ENCODE data around the gene ZNF497.
"Not testable (repeated sequence)": the region's sequence is repeated elsewhere in the genome, so short reads cannot be mapped to it uniquely, and the experiment has no call there.

Gene ZNF497

GRCh38 chr19:58393725-58394033 is 31.1 kb upstream of the ZNF497 start:
- DNase-seq: no peak

- no peak for DNase-seq
These were observed 30.6 kb upstream of the ZNF497 start for GRCh38 chr19:58392945-58393724.

GRCh38 chr19:58388175-58388526 is 25.6 kb upstream of the ZNF497 start:
- no peak for DNase-seq

DNA sequence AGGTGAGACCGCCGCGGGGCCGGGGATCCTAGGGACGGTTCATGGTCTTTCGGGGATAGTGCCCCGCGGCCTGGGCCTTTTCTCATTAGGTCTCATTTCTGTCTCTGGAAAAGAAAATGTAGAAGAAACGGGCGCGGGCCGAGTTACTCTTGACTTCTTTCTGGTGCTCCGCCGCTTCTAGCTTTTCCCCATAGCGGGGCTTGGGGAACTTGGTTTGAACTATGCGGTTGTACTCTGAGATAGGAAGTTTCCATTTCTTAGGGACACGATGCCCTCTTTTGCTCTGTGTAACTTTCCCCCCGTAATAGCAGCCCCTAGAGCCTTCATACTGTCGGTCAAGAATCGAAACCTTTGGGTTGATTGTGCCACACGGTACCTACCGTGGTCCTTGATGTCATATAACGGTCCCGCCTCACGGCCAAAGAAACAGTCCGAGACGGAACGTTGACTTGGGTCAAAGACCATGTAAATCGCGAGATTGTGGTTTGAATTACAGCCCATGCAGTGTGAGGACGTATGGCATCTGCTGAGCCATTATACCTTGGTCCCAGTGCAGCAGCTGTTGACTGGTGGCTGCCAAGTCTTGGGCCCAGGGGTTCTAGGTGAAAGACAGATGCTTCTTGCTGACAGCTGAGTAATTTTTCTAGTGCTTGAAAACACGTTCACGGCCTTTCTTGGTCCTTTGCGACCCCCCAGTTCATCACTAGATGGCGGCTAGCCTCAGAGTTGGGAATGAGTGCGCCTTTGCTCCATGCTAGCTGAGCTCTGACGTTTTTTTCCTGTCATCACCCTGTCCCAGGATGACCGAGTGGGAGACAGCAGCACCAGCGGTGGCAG is 25.0 kb upstream of the ZNF497 start:
- DNase-seq: no peak

- DNase-seq: peak; percentile 92 to 96
These were observed 24.2 kb upstream of the ZNF497 start, which contains the start of gene RPS5 for GRCh38 chr19:58386576-58387337. TSS of gene RPS5 (plus strand) at chr19:58387269. CDS start at chr19:58388138, 869 bp downstream.

DNA sequence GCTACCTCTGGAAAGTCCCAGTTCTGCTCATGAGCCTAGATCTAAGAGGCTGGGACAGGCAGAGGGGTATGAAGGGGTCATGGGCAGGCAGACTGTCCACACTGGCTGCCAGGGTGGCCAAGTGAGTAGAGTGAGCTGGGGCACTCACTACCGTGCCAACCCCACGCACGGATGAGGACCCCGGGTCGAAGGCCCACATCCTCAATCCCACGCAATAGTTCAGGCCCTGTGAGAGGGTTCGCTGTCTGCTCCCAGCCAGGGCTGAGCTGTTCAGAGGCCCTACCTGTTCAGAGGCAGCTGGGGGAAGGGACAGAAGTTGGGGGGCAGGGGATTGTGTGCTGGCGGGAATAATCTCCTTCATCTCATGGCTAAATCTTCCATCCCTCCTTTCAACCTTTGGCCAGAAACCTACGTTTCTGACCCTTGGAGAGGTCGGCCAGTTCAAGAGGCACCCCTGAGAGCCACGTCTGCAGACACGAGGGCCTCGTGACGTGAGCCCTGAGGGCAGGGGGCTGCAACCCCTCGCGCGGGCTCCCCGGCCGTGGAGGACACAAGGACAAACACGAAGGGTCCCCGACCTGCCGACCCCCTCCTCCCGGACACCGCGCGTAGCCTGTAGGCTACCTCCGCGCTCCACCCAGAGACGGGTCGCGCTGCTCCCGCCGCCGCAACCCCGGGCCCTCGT is 23.5 kb upstream of the ZNF497 start:
- no peak for DNase-seq

DNA sequence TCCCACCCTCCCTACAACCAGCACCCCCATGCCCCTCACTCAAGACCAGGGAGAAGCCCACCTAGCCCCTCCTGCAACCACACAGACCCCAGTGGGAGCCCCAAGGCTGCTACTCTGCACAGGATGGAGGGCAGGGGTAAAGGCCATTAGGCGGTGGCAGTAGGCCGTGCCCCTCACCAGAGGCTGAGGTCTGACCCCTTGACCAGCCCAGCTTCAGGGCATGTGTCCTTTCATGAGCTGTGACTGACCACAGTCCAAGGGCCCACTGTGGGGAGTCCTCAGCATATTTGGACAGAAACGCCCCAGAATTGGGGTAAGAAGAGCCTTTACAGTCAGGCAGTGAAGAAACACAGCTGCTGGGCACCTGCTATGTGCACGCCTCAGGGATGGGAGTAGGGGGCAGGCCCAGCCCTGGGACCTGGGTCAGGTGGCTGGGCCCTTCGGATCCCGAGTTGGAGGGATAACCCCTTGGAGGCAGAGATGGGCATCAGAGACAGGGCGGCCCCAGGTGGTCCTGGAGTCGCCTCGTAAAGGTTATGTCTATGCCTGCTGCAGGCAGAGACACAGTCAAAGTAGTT is 22.9 kb upstream of the ZNF497 start:
- DNase-seq: no peak

DNA sequence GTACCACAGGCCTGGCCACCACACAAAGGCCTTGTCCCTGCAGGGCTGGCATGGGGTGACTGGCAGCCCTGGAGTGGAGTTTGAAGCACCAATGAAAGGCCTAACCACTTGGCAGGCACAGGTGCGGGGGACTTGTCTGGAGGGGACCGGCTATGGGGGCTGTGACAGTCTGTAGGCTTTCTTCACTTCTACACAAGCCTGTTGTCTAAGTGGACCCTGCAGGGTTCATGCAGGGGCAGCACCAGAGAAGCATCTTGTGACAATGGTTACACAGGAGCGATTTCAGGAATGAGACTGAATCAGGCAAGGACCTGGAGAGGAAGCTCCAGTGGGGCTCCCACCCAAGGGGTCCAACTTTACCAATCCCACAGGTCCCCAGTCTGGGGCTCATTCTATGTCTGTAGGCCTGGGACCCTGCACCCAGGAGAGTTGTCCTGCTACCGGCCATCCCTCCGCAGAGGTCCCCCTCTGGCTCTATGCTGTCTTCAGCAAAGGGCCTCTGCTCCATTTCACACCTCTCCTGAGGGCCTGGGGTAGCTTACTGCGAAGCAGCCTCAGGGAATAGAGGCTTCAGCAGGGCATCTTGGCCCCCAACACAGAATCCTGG is 20.5 kb upstream of the ZNF497 start:
- no peak for DNase-seq

GRCh38 chr19:58381460-58382212 is 19.1 kb upstream of the ZNF497 start:
- DNase-seq: no peak

GRCh38 chr19:58380662-58381459 is 18.3 kb upstream of the ZNF497 start, which contains the start of gene ZNF837:
TSS of gene ZNF837 (minus strand) at chr19:58381030. CDS start at chr19:58369332, 11,698 bp downstream.
- peak; percentile 97 to 100 for DNase-seq

- no peak for DNase-seq
These were observed 17.6 kb upstream of the ZNF497 start for GRCh38 chr19:58380037-58380661.

- DNase-seq: no peak
These were observed 16.7 kb upstream of the ZNF497 start for GRCh38 chr19:58379246-58379645.

- DNase-seq: not testable (repeated sequence)
These were observed 14.2 kb upstream of the ZNF497 start for GRCh38 chr19:58376724-58377123.

DNA sequence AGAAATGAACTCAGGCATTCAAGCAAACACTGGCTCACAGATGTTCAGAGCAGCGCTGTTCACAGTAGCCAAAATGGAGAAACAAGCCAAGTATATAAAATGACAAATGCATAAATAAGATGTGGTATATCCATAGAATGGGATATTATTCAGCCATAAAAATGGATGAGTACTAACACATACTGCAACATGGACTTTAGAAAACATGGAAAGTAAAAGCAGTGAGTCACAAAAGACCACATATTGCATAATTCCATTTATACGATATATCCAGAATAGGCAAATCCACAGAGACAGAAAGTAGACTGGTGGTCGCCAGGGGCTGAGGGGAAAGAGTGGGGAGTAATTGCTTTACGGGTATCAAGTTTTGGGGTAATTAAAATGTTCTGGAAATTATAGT is 11.6 kb upstream of the ZNF497 start:
- DNase-seq: no peak

DNA sequence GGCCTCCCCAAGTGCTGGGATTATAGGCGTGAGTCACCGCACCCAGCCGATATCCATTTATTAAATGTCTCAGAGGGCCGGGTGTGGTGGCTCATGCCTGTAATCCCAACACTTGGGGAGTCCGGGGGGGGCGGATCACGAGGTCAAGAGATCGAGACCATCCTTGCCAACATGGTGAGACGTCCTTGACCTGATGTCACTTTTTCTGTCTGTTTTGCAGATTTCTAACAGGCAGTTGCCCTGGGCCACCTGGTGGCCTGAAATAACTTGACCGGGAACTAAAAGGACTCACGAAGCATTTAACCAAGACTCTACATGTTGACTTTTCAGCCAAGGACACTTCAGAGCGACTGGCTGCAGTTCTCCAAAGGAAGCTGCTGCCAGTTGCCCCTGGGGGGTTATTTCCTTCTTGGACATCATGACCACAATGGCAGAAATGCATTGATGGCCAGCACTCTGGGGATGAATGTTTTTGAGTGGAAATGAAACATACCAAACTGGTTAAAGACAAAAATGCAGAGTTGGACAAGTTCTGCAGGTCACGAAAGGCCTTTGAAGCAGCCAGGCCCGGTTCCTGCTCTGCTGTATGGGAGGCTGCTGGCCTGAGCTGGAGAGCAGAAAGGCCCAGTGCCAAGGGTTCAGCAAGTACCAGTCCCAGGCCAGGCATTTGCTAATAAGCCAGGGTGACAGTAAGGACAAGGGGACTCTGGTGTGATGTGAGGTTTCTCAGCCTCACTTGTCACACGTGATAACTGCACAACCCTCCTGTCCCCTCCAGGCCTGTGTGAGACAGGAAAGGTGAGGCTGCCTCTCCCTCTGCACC is 10.0 kb upstream of the ZNF497 start:
- DNase-seq: no peak

DNA sequence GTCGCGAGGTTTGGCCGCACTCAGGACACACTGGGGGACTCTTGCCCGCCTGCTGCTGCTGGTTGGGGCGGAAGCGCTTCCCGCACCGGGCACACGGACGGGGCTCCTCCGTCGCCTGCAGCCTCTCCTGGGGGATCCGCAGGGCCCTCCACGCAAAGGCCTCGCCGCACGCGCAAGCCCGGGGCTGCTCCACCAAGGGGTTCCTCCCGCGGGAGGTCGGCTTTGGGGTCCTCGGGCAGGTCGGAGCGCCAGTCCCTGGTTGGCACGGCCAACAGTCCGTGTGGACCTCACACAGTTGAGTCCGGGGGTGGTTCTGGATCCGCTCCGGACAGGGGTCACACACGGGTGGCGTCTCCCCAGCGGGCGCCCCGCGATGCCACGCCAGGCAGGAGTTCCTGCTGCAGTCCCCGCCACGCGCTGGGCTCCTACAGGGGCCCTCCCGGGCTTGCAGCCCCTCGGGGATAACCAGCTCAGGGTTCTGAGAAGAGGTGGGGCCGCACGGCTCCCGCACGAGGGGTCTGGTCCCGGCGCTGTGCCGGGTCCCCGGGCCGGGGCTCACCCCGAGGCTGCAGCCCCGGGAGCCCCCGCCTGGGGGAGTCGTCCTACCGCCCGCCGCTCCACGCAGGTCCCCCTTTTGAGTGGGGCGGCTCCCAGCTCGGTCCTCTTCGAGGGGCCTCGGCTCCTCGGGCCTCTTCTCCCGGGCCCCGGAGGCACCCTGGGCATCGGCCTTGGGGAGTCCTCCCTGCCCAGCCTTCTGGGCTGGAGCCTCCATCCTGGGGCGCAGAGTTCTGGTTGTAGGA is 6.2 kb upstream of the ZNF497 start:
- DNase-seq: no peak

DNA sequence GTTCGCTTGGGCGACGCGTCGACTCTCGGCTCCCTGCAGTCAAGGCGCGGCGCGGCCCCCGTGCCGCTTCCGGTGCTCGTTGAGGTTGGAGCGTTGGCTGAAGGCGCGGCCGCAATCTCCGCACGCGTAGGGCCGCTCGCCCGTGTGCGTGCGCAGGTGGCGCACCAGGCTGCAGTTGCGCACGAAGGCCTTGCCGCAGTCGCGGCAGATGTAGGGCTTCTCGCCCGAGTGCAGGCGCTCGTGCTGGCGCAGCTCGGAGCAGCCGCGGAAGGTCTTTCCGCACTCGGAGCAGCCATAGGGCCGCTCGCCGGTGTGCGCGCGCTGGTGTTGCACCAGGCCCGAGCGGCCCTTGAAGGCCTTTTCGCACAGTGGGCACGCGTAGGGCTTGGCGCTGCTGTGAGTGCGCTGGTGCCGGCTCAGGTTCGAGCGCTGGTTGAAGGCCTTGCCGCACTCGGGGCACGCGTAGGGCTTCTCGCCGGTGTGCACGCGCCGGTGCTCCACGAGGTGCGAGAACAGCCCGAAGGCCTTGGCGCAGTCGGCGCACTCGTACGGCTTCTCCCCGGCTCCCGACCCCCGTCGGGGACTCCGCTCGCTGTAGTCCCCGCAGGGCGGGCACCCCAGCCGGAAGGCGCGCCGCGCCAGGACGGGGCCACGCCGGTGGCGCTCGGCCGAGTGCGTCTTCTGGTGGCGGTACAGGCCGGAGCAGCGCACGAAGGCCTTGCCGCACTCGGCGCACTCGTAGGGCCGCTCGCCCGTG is 5.3 kb upstream of the ZNF497 start:
- no peak for DNase-seq
